CD4-positive, alpha-beta T cell treated with Interleukin-6 at 100 ng/mL for 8 hours (primary cell): ENCODE results near the gene SWI5.

Source experiments
- DNase-seq: peaks from one replicate; pipeline ENCODE4 v3.0.0-alpha.2; 2020; ENCODE audit warnings: mixed read lengths, low spot score

SWI5 gene

GRCh38 chr9:128321343-128321742 lies 45.3 kb downstream of the SWI5 start:
- DNase-seq, result no peak

- DNase-seq, result no peak
These were observed 45.9 kb downstream of the SWI5 start for GRCh38 chr9:128321879-128322403.

GRCh38 chr9:128322404-128323211 lies 46.5 kb downstream of the SWI5 start, which contains the start of the genes COQ4 and TRUB2:
Gene COQ4 (plus strand): TSS chr9:128322839. CDS start chr9:128322859, 20 bp downstream.
Gene TRUB2 (minus strand): TSS chr9:128322447. CDS start chr9:128322408, 39 bp downstream.
- peak; percentile 92 for DNase-seq

- DNase-seq, result no peak
These were observed 47.2 kb downstream of the SWI5 start for GRCh38 chr9:128323212-128323730.

GRCh38 chr9:128323791-128324190 lies 47.7 kb downstream of the SWI5 start:
- no peak for DNase-seq

- no peak for DNase-seq
These were observed 48.3 kb downstream of the SWI5 start for GRCh38 chr9:128324401-128324800.

GRCh38 chr9:128325629-128326028 lies 49.6 kb downstream of the SWI5 start:
- DNase-seq, result no peak

GRCh38 chr9:128333451-128333869 lies 57.4 kb downstream of the SWI5 start:
- DNase-seq, result no peak

GRCh38 chr9:128335161-128335560 lies 59.1 kb downstream of the SWI5 start:
- DNase-seq, result no peak

- no peak for DNase-seq
These were observed 59.8 kb downstream of the SWI5 start for GRCh38 chr9:128335914-128336313.

- DNase-seq, result no peak
These were observed 61.9 kb downstream of the SWI5 start for GRCh38 chr9:128337936-128338335.
